Stomach (tissue), 9 donors: ENCODE data around the gene ST7L. TPM values are rescaled to one million over a fixed set of nuclear protein-coding genes. Genes with fewer than 3 reads are reported as not detected.

Experiments
- DNase-seq, 2 donors: peaks; one replicate each; pipeline versions ENCODE4 v3.0.0 to v3.0.0-alpha.2; 2013 to 2019
- H3K27ac ChIP-seq, 5 donors: fragments of 200-600 bp in 4 of 5; sonication (generic) in 4 of 5; one replicate each; pipeline ENCODE4 v1.5.1; 2013 to 2019; ENCODE audit warnings: mild to moderate bottlenecking in 1 of 5, moderate library complexity in 1 of 5
- H3K27me3 ChIP-seq, 3 donors: fragments of 200-600 bp; sonication (generic); one replicate each; pipeline ENCODE4 v1.5.1; 2017 to 2019; ENCODE audit warnings: mixed run types in 1 of 3
- H3K36me3 ChIP-seq, 4 donors: fragments of 200-600 bp; sonication (generic); 1 replicate in 3 of 4; 2 replicates in 1 of 4; pipeline ENCODE4 v1.5.1; 2016 to 2019
- H3K4me1 ChIP-seq, 4 donors: fragments of 200-600 bp; sonication (generic); one replicate each; pipeline ENCODE4 v1.5.1; 2016 to 2019
- H3K4me3 ChIP-seq, 4 donors: fragments of 200-600 bp; sonication (generic) in 3 of 4; one replicate each; pipeline ENCODE4 v1.5.1; 2016 to 2019; ENCODE audit warnings: mild to moderate bottlenecking in 1 of 4
- H3K9me3 ChIP-seq, 4 donors: fragments of 200-600 bp; sonication (generic); one replicate each; pipeline ENCODE4 v1.5.1; 2016 to 2019
- CTCF ChIP-seq, 7 experiments: fragments of 450-650 bp in 4 of 7; fragments of 200-600 bp in 3 of 7; sonication (generic) in 3 of 7; IDR thresholded peaks; one replicate each; pipeline ENCODE4 v1.5.1; 2016 to 2019; ENCODE audit warnings: antibody characterized with exemption in 7 of 7, control low read depth in 2 of 7, mild to moderate bottlenecking in 1 of 7
- EP300 ChIP-seq: sonication (generic); formaldehyde crosslinking; IDR thresholded peaks from one replicate; pipeline ENCODE4 v1.6.1; 2017; ENCODE audit warnings: antibody characterized with exemption
- POLR2A ChIP-seq, 4 donors: fragments of 450-650 bp; IDR thresholded peaks; one replicate each; pipeline ENCODE4 v1.6.1; 2016; ENCODE audit warnings: antibody characterized with exemption in 4 of 4, control low read depth in 2 of 4, mild to moderate bottlenecking in 1 of 4, moderate library complexity in 1 of 4
- POLR2AphosphoS5 ChIP-seq, 3 donors: sonication (generic); formaldehyde crosslinking; IDR thresholded peaks; one replicate each; pipeline ENCODE4 v1.6.1; 2016; ENCODE audit warnings: antibody characterized with exemption in 3 of 3
- WGBS, 5 donors: extraction: QIAGEN DNeasy Blood & Tissue Kit in 3 of 5; methylation state at CpG; one replicate each; pipeline versions ENCODE4 v1.1.5 to v1.1.7; 2013 to 2018; 5-methylcytosine and 5-hydroxymethylcytosine counted together
- intact Hi-C: fragments of 100-400 bp; cut with DNase I; formaldehyde crosslinking; loops from one replicate; pipeline ENCODE4 v1.15.1; 2023; ENCODE audit warnings: low total_unique reads
- polyA plus RNA-seq, 3 donors: library from polyadenylated mRNA; stranded (reverse); fragments of 200-250 nt; gene quantifications; one replicate each; pipeline ENCODE4 v1.2.3, GENCODE V29; 2013
- total RNA-seq, 5 donors: library from RNA; depleted of rRNA; stranded (reverse); fragments of >200 nt; gene quantifications; one replicate each; pipeline versions ENCODE4 v1.1.0 to v1.2.3, GENCODE V29; 2014 to 2016
- donor health status: healthy with polysubstance abuse.
- donor health status: Bipolar disorder and iron deficiency.
- donor health status: healthy.

ST7L gene
- total and polyA plus RNA-seq, 8 donors: 3.5 to 85.7 (median 11.3) TPM

GRCh38 chr1:112540226-112540794, 78.6 kb downstream of the ST7L start:
- DNase-seq: peak in 1 of 2 donors; percentile 34
- H3K4me1 ChIP-seq: peaks cover 0 to 9% (median 0%) of the 10 kb centered on the region in 4 donors
- intact Hi-C loops: no loop called here
- 0 to 71% (median 57%) methylated on average over 1 of the region's 1 CpG for whole genome bisulfite sequencing, 5 donors
- no peaks in the 10 kb centered on the region for H3K27me3 ChIP-seq
- no peak for TF ChIP-seq CTCF (IDR thresholded peaks at IDR 0.05)
- no peak for TF ChIP-seq EP300
- no peak for TF ChIP-seq POLR2AphosphoS5 (IDR thresholded peaks at IDR 0.05)
- no peak for TF ChIP-seq POLR2A (IDR thresholded peaks at IDR 0.05)
- no peak overlapping the region for H3K4me3 ChIP-seq
- H3K27ac ChIP-seq: no peak overlapping the region
- no peaks in the 10 kb centered on the region for H3K9me3 ChIP-seq
- peaks cover 6 to 51% (median 41%) of the 10 kb centered on the region in 4 donors for H3K36me3 ChIP-seq

DNA sequence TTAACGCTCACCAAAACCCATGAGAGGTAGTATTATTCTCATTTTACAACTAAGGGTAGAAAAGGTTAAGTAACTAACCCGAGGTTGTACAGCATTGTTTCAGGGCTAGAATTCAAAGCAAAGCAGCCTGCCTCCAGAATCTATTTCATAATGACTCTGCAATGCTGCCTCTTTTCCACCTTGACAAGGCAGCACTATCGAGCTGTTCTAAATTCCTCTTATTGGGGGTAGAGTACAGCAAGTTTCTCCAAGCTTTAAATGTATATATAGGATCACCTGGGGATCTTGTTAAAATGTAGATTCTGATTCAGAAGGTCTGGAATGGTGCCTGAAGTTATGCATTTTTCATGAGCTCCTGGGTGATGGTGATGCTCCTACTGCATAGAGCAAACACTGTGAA, 80.1 kb downstream of the ST7L start:
- no peak for DNase-seq
- no peaks in the 10 kb centered on the region for H3K4me1 ChIP-seq
- intact Hi-C loops: no loop called here
- no peaks in the 10 kb centered on the region for H3K9me3 ChIP-seq
- no peak overlapping the region for H3K27ac ChIP-seq
- H3K27me3 ChIP-seq: no peaks in the 10 kb centered on the region
- no peak for TF ChIP-seq POLR2A (IDR thresholded peaks at IDR 0.05)
- no peak for TF ChIP-seq POLR2AphosphoS5 (IDR thresholded peaks at IDR 0.05)
- TF ChIP-seq CTCF (IDR thresholded peaks at IDR 0.05): no peak
- no peak for TF ChIP-seq EP300
- WGBS, 5 donors: 91 to 95% (median 93%) methylated on average over 3 of the region's 3 CpGs
- no peak overlapping the region for H3K4me3 ChIP-seq
- peaks cover 6 to 59% (median 42%) of the 10 kb centered on the region in 4 donors for H3K36me3 ChIP-seq

DNA sequence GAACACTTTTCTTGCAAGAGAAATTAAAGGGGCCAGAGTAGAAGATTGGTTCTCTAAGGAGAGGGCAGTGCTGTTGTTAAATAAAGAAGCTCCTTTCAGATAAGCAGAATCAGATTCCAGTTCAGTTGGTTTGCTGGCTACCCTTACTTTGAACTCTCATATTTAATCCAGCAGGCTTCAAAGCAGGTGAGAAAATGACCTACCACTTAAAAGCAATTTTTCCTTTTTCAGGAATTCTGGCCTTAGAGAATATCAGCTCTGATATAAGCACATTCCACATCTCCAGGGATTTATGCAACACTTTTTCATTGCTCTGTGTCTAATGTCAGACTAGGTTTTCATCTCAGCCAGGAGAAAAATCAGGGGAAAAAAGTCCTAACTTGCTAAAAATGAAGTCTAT, 81.5 kb downstream of the ST7L start:
- H3K9me3 ChIP-seq: no peaks in the 10 kb centered on the region
- no peak for DNase-seq
- intact Hi-C loops: no loop called here
- no peak for TF ChIP-seq EP300
- TF ChIP-seq CTCF (IDR thresholded peaks at IDR 0.05): no peak
- no peak for TF ChIP-seq POLR2A (IDR thresholded peaks at IDR 0.05)
- TF ChIP-seq POLR2AphosphoS5 (IDR thresholded peaks at IDR 0.05): no peak
- H3K4me3 ChIP-seq: no peak overlapping the region
- H3K36me3 ChIP-seq: peaks cover 6 to 70% (median 53%) of the 10 kb centered on the region in 4 donors
- H3K4me1 ChIP-seq: no peaks in the 10 kb centered on the region
- H3K27me3 ChIP-seq: no peaks in the 10 kb centered on the region
- no peak overlapping the region for H3K27ac ChIP-seq

- H3K36me3 ChIP-seq: peaks cover 0 to 68% (median 50%) of the 10 kb centered on the region in 4 donors
- DNase-seq: peak in 1 of 2 donors; percentile 60
- H3K27ac ChIP-seq: no peak overlapping the region
- H3K27me3 ChIP-seq: no peaks in the 10 kb centered on the region
- no peaks in the 10 kb centered on the region for H3K4me1 ChIP-seq
- intact Hi-C loops: no loop called here
- H3K4me3 ChIP-seq: no peak overlapping the region
- no peaks in the 10 kb centered on the region for H3K9me3 ChIP-seq
- TF ChIP-seq EP300: no peak
- no peak for TF ChIP-seq CTCF (IDR thresholded peaks at IDR 0.05)
- no peak for TF ChIP-seq POLR2AphosphoS5 (IDR thresholded peaks at IDR 0.05)
- no peak for TF ChIP-seq POLR2A (IDR thresholded peaks at IDR 0.05)
- 63 to 90% (median 85%) methylated on average over 2 of the region's 2 CpGs for WGBS, 5 donors
These were observed 82.4 kb downstream of the ST7L start for GRCh38 chr1:112536561-112536960.
